Liver (tissue), 3 donors: ENCODE data around the gene VWA2.

Experiments used
- CTCF ChIP-seq: fragments of 150-350 bp; IDR thresholded peaks from 2 replicates; pipeline ENCODE4 v1.5.1; 2017; ENCODE audit warnings: improper control_type of control experiment, low read depth, low read length; ENCODE audit not compliant: missing input control
- FOXA1 ChIP-seq: IDR thresholded peaks from 2 replicates; pipeline ENCODE4 v1.6.1; 2016; ENCODE audit warnings: antibody characterized with exemption
- HNF4A ChIP-seq, 2 donors: conservative IDR thresholded peaks; 2 replicates each; pipeline ENCODE4 v1.6.1; 2016; ENCODE audit warnings: antibody characterized with exemption in 2 of 2, mild to moderate bottlenecking in 2 of 2
- JUND ChIP-seq, 2 donors: IDR thresholded peaks; 2 replicates each; pipeline ENCODE4 v1.6.1; 2016; ENCODE audit warnings: antibody characterized with exemption in 2 of 2
- MAX ChIP-seq: IDR thresholded peaks from 2 replicates; pipeline ENCODE4 v1.6.1; 2016; ENCODE audit warnings: antibody characterized with exemption
- RAD21 ChIP-seq, 2 donors: IDR thresholded peaks; 2 replicates each; pipeline ENCODE4 v1.6.1; 2016; ENCODE audit warnings: antibody characterized with exemption in 2 of 2, mild to moderate bottlenecking in 2 of 2
- YY1 ChIP-seq: IDR thresholded peaks from 2 replicates; pipeline ENCODE4 v1.6.1; 2016; ENCODE audit warnings: antibody characterized with exemption, mild to moderate bottlenecking
- TF ChIP-seq, protein P1 (sequence below): IDR thresholded peaks from 2 replicates; pipeline ENCODE4 v1.6.1; 2016; ENCODE audit warnings: antibody characterized with exemption
- TF ChIP-seq, protein P2 (sequence below): IDR thresholded peaks from 2 replicates; pipeline ENCODE4 v1.6.1; 2016; ENCODE audit warnings: antibody characterized with exemption, mild to moderate bottlenecking
- donor health status: healthy.
- donor health status: healthy.

DNA sequence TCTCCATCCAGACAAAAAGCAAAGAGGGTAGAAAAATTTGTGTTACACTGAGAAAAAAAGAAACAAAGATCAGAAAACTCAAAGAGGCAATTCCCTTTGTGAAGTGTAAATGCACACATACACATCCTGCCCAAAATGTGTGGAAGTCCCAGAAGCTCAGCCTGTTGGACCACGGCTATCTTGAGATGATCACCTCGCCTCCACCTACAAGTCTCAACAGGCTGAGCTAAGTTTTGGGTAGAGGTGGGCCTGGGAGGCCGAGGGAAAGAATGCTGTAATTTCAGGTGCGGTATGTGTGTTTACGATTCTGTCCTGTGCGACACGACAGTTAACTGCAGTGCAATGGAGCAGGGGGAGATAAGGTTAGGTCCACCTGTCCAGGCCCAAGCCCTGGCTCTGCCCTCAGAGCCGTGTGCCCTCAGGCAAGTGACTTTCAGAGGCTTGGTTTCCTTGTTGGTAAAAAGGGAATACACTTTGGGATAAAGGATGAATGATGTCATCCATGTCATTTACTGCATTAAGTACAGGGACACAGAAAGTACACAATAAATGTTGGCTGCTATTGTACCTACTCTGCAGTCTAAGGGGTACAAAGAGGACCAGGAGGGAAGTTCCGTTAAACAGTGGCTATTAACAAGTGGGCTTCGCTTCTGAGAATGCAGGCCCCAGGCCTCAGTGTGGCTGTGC is 97.9 kb downstream of the VWA2 start:
- no peak for TF ChIP-seq CTCF
- TF ChIP-seq, protein P1, sequence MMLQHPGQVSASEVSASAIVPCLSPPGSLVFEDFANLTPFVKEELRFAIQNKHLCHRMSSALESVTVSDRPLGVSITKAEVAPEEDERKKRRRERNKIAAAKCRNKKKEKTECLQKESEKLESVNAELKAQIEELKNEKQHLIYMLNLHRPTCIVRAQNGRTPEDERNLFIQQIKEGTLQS: no peak
- TF ChIP-seq, protein P2, sequence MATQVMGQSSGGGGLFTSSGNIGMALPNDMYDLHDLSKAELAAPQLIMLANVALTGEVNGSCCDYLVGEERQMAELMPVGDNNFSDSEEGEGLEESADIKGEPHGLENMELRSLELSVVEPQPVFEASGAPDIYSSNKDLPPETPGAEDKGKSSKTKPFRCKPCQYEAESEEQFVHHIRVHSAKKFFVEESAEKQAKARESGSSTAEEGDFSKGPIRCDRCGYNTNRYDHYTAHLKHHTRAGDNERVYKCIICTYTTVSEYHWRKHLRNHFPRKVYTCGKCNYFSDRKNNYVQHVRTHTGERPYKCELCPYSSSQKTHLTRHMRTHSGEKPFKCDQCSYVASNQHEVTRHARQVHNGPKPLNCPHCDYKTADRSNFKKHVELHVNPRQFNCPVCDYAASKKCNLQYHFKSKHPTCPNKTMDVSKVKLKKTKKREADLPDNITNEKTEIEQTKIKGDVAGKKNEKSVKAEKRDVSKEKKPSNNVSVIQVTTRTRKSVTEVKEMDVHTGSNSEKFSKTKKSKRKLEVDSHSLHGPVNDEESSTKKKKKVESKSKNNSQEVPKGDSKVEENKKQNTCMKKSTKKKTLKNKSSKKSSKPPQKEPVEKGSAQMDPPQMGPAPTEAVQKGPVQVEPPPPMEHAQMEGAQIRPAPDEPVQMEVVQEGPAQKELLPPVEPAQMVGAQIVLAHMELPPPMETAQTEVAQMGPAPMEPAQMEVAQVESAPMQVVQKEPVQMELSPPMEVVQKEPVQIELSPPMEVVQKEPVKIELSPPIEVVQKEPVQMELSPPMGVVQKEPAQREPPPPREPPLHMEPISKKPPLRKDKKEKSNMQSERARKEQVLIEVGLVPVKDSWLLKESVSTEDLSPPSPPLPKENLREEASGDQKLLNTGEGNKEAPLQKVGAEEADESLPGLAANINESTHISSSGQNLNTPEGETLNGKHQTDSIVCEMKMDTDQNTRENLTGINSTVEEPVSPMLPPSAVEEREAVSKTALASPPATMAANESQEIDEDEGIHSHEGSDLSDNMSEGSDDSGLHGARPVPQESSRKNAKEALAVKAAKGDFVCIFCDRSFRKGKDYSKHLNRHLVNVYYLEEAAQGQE: no peak
- no peak for TF ChIP-seq YY1
- no peak for TF ChIP-seq HNF4A (conservative IDR thresholded peaks at IDR 0.05)
- no peak for TF ChIP-seq JUND (IDR thresholded peaks at IDR 0.05)
- TF ChIP-seq RAD21 (IDR thresholded peaks at IDR 0.05): no peak
- TF ChIP-seq FOXA1: no peak
- no peak for TF ChIP-seq MAX
